ENCODE results near the gene KLHL28.

- no peak for TF ChIP-seq POLR2A (IDR thresholded peaks at IDR 0.05; ENCODE audit: low read depth, low read length)
- TF ChIP-seq CTCF (IDR thresholded peaks at IDR 0.05; ENCODE audit: extremely low read depth in 1 of 2, insufficient read depth in 1 of 2, low read depth in 1 of 2, low read length in 2 of 2) = no peak
- TF ChIP-seq GATA2 (IDR thresholded peaks at IDR 0.05; ENCODE audit: insufficient read depth, insufficient read length, low read depth, low read length) = no peak
- no peak for TF ChIP-seq MYC (IDR thresholded peaks at IDR 0.05; ENCODE audit: low read depth, low read length)
- no peak for TF ChIP-seq EZH2 (IDR thresholded peaks at IDR 0.05; ENCODE audit: borderline replicate concordance, low read depth, low read length, severe bottlenecking)
- no peak for TF ChIP-seq POLR2AphosphoS5 (IDR thresholded peaks at IDR 0.05; ENCODE audit: insufficient read depth, low read depth, low read length)
- TF ChIP-seq FOS (IDR thresholded peaks at IDR 0.05; ENCODE audit: borderline replicate concordance, insufficient read depth, low read length) = no peak
- no peak for TF ChIP-seq MAX (IDR thresholded peaks at IDR 0.05; ENCODE audit: insufficient read depth, insufficient read length)
These were observed 9.7 kb upstream of the KLHL28 start for GRCh38 chr14:44971459-44971858.

All from endothelial cell of umbilical vein (primary cell).